Tibial nerve (tissue), 4 donors: ENCODE results near the gene LSS. TPM values are rescaled to one million over a fixed set of nuclear protein-coding genes. Genes with fewer than 3 reads are reported as not detected.
"Not testable (repeated sequence)": the region's sequence is repeated elsewhere in the genome, so short reads cannot be mapped to it uniquely, and the experiment has no call there.

Source experiments
- DNase-seq, 2 donors: peaks; one replicate each; pipeline ENCODE4 v3.0.0-alpha.2; 2019; ENCODE audit warnings: low spot score in 2 of 2
- H3K27ac ChIP-seq, 4 donors: fragments of 200-600 bp; sonication (generic) in 3 of 4; one replicate each; pipeline ENCODE4 v1.5.1; 2017 to 2019; ENCODE audit warnings: mild to moderate bottlenecking in 1 of 4
- H3K27me3 ChIP-seq, 2 donors: fragments of 200-600 bp; sonication (generic) in 1 of 2; one replicate each; pipeline versions ENCODE4 v1.5.1 to v1.6.0; 2017 to 2019
- H3K36me3 ChIP-seq, 3 donors: fragments of 200-600 bp; sonication (generic); one replicate each; pipeline ENCODE4 v1.5.1; 2018 to 2019
- H3K4me1 ChIP-seq, 4 donors: fragments of 200-600 bp; sonication (generic) in 3 of 4; one replicate each; pipeline ENCODE4 v1.5.1; 2017 to 2019
- H3K4me3 ChIP-seq, 4 donors: fragments of 200-600 bp; sonication (generic) in 3 of 4; one replicate each; pipeline ENCODE4 v1.5.1; 2017 to 2019; ENCODE audit warnings: mild to moderate bottlenecking in 1 of 4, moderate library complexity in 1 of 4
- H3K9me3 ChIP-seq, 4 donors: fragments of 200-600 bp; sonication (generic) in 3 of 4; one replicate each; pipeline ENCODE4 v1.5.1; 2017 to 2019
- CTCF ChIP-seq, 5 experiments: fragments of 200-600 bp in 3 of 5; fragments of 450-650 bp in 2 of 5; sonication (generic) in 3 of 5; IDR thresholded peaks; one replicate each; pipeline ENCODE4 v1.5.1; 2016 to 2019; ENCODE audit warnings: antibody characterized with exemption in 5 of 5, mild to moderate bottlenecking in 3 of 5, moderate library complexity in 2 of 5
- EP300 ChIP-seq, 2 donors: sonication (generic); formaldehyde crosslinking; IDR thresholded peaks; one replicate each; pipeline ENCODE4 v1.6.1; 2017; ENCODE audit warnings: antibody characterized with exemption in 2 of 2, mild to moderate bottlenecking in 1 of 2
- POLR2A ChIP-seq, 2 donors: fragments of 450-650 bp; IDR thresholded peaks; one replicate each; pipeline ENCODE4 v1.6.1; 2017; ENCODE audit warnings: antibody characterized with exemption in 2 of 2, mild to moderate bottlenecking in 2 of 2, moderate library complexity in 2 of 2
- WGBS, 2 donors: methylation state at CpG; one replicate each; pipeline ENCODE4 v1.1.5; 2018; 5-methylcytosine and 5-hydroxymethylcytosine counted together
- total RNA-seq, 4 donors: library from RNA; depleted of rRNA; stranded (reverse); fragments of >200 nt; gene quantifications; one replicate each; pipeline ENCODE4 v1.1.0, GENCODE V29; 2016

LSS gene
- total RNA-seq, 4 donors from 2014 or later = 69.3 to 132 (median 80.6) TPM

GRCh38 chr21:46172863-46173528, 55.6 kb downstream of the LSS start:
- no peak overlapping the region for H3K4me3 ChIP-seq
- H3K9me3 ChIP-seq = peaks cover 0 to 22% (median 2%) of the 10 kb centered on the region in 4 donors
- no peak overlapping the region for H3K27ac ChIP-seq
- WGBS, 2 donors = 87 to 88% methylated on average over 4 to 6 of the region's 6 CpGs
- no peak for TF ChIP-seq POLR2A (IDR thresholded peaks at IDR 0.05)
- TF ChIP-seq EP300 (IDR thresholded peaks at IDR 0.05) = no peak
- TF ChIP-seq CTCF (IDR thresholded peaks at IDR 0.05) = no peak
- no peak for DNase-seq
- no peaks in the 10 kb centered on the region for H3K4me1 ChIP-seq
- no peaks in the 10 kb centered on the region for H3K27me3 ChIP-seq
- H3K36me3 ChIP-seq = peaks cover 0 to 6% (median 0%) of the 10 kb centered on the region in 3 donors

GRCh38 chr21:46171996-46172862, 56.3 kb downstream of the LSS start:
- no peak overlapping the region for H3K4me3 ChIP-seq
- peaks cover 0 to 22% (median 2%) of the 10 kb centered on the region in 4 donors for H3K9me3 ChIP-seq
- 83 to 86% methylated on average over 21 of the region's 21 CpGs for WGBS, 2 donors
- DNase-seq = no peak
- no peaks in the 10 kb centered on the region for H3K27me3 ChIP-seq
- H3K36me3 ChIP-seq = peaks cover 0 to 7% (median 0%) of the 10 kb centered on the region in 3 donors
- no peak for TF ChIP-seq POLR2A (IDR thresholded peaks at IDR 0.05)
- TF ChIP-seq CTCF (IDR thresholded peaks at IDR 0.05) = no peak
- no peak for TF ChIP-seq EP300 (IDR thresholded peaks at IDR 0.05)
- H3K27ac ChIP-seq = no peak overlapping the region
- no peaks in the 10 kb centered on the region for H3K4me1 ChIP-seq

GRCh38 chr21:46171585-46171984, 57.0 kb downstream of the LSS start:
- WGBS, 2 donors = 28 to 63% methylated on average over 2 of the region's 2 CpGs
- Histone ChIP-seq H3K36me3 (peaks cover 0 to 7% (median 0%) of the 10 kb centered on the region in 3 donors), H3K27ac (no peak overlapping the region), H3K4me3 (no peak overlapping the region), H3K9me3 (peaks cover 0 to 18% (median under 1%) of the 10 kb centered on the region in 4 donors), H3K27me3 (no peaks in the 10 kb centered on the region), H3K4me1 (no peaks in the 10 kb centered on the region)
- TF ChIP-seq CTCF (IDR thresholded peaks at IDR 0.05) (no peak), EP300 (IDR thresholded peaks at IDR 0.05) (no peak), POLR2A (IDR thresholded peaks at IDR 0.05) (no peak)
- DNase-seq = no peak

- 63 to 71% methylated on average over 1 of the region's 1 CpG for WGBS, 2 donors
- H3K4me3 ChIP-seq, DNase-seq, H3K27ac ChIP-seq, H3K27me3 ChIP-seq, H3K36me3 ChIP-seq, H3K4me1 ChIP-seq: not testable (repeated sequence)
- H3K9me3 ChIP-seq = peaks cover 0 to 17% (median 0%) of the 10 kb centered on the region in 4 donors
Observed at GRCh38 chr21:46170436-46171193, 58.0 kb downstream of the LSS start.

GRCh38 chr21:46168659-46169386, 59.8 kb downstream of the LSS start:
- H3K36me3 ChIP-seq = peaks cover 0 to 7% (median 0%) of the 10 kb centered on the region in 3 donors
- H3K27ac ChIP-seq = no peak overlapping the region
- no peak for TF ChIP-seq CTCF (IDR thresholded peaks at IDR 0.05)
- no peak for TF ChIP-seq POLR2A (IDR thresholded peaks at IDR 0.05)
- TF ChIP-seq EP300 (IDR thresholded peaks at IDR 0.05) = no peak
- DNase-seq = no peak
- peaks cover 0 to 7% (median 0%) of the 10 kb centered on the region in 4 donors for H3K9me3 ChIP-seq
- no peaks in the 10 kb centered on the region for H3K27me3 ChIP-seq
- H3K4me1 ChIP-seq = no peaks in the 10 kb centered on the region
- WGBS, 2 donors = 70 to 78% methylated on average over 8 of the region's 8 CpGs
- H3K4me3 ChIP-seq = no peak overlapping the region
